Bone marrow (tissue), 2 donors: Measurements from ENCODE around the gene CHRNB2.

Experiments used
- DNase-seq, 2 donors: peaks; one replicate each; lab custom pipeline; 2025; lab: John Stamatoyannopoulos, UW

Gene CHRNB2

DNA sequence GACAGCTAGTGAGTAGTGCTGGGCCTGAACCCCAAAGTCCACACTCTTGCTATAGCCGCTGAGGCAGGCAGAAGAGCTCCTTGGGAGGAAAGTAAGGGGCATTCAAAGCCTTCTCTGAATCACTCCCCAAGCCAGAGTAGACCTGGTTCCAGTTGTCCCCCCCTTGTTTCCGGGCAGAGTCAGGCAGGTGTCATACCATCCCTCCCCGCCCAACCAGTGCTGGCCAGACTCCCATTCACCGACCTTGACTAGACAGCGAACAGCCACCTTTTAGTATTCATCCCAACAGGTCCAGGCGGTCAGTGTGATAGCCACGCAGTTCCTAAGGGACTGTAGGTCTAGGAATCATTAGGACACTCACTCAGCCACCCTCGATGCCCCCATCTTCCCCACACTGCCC, 11.8 kb downstream of the CHRNB2 start:
- no peak for DNase-seq

DNA sequence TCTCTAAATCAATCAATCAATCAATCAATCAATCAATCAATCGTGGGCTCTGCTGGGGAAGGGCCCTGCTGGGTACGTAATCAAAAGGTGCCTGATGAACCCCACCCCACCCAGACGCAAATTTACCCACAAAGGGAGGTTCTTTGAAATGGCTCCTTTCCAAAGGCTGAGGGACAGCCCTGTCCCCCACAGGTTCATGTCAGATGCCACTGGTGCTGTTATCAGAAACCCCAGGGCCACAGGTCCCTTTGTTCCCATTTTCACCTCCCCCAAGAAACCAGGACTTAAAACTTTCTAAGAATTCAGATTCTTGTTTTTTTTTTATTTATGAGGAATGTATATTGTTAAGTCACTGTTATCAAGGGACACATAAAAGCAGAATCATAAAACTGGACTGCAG, 14.2 kb downstream of the CHRNB2 start:
- no peak for DNase-seq

DNA sequence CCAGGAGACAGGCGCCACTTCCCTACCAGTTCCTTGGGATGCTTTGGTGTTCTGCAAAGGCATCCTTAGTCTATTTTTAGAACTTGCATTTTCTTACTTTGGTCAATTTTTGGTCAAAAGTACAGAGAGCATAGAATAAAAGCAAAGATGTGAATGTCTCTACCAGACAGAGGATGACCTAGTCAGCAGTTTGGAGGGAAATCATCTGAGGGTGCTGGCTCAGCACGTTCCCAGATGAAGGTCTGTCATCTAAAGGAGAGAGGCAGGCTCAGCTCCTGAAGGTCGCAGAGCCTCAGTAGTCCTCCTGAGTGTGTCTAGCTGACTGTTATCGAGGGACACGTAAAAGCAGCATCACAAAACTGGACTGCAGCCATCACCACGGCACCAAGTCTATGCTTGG, 15.3 kb downstream of the CHRNB2 start:
- no peak for DNase-seq

DNA sequence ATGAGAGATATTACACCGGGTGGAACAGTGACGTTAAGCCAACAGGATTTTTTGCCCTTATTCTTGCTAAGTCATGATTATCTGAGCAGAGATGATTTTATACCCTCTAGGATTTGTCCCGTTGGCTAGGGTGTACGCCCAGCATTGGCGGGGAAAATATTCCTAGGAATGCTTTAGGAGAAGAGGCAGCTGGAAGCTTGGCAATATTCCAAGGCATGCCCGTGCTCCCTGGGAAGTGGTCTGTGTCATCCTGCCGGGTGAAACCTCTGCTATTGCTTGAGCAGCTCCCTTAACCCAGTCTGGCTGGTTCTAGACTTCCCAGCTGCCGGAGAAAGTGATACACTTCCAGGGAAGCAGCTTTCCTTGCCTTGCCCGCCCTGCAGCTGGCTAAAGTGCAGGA, 16.2 kb downstream of the CHRNB2 start:
- no peak for DNase-seq

DNA sequence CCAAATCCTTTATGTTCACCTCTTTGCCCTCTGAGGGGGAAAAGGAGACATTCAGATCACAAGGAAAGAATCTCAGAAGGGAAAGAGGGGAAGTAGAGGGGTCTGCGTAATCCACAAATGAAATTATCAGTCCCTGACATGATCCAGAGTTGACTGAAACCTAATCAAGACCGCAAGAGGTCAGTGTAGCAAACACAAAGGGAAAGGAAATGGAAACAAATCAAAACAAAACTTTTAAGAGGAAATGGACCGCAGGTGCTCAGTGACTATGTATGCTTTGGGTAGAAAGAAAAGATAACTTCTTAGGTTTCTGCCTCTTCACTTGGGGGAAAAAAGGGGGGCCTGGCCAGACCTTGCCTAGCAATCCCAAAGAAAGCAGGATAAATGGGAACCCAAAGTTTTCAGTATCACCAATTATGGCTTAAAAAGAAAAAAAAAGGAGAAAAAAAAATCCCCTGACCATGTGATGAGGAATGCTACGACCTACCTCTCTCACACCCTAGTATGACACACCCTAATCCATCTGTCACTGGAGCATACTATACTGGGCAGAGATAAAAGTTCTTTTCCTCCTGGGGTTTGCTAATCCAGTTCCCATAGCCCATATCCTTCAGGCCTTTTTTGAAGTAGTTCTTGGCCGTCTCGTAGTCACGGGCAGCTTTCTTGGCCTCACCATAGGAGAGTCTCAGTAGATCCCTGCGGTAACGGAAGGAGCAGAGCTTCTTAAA, 16.9 kb downstream of the CHRNB2 start:
- no peak for DNase-seq

DNA sequence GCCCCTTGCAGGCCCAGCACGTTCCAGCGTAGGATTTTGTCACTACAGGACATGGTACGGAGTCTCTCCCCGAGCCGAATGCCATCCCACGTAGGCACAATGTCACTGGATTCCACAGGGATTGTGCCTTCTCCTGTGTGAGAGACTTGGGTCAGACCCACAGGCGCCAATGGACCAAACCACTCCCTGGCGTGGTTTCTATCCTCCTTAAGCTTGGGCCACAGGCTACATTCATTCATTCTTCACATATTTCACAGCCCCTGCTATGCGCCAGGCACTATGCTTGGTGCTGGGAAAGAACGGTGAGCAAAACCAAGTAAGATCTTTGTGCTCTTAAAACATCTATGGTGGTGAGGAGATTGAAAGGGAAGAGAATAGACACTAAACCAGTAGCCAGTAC, 18.7 kb downstream of the CHRNB2 start:
- DNase-seq, result no peak

DNA sequence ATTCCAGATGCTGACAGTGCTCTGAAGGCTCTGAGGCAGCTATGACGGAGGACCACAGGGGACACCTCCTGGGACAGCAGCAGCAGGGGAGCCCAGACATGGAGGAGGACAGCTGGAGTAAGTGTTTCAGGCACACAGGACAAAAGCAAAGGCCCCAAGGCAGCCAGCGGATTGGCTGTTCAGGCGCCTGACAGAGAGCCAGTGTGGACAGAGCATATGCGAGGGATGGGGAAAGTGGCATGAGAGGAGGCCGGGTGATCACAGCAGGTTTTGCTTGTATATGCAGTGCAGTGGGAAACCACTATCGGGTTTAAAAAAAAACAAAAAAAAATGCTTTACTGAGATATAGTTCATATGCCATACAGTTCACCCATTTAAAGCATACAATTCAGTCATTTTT, 19.1 kb downstream of the CHRNB2 start:
- no peak for DNase-seq

DNA sequence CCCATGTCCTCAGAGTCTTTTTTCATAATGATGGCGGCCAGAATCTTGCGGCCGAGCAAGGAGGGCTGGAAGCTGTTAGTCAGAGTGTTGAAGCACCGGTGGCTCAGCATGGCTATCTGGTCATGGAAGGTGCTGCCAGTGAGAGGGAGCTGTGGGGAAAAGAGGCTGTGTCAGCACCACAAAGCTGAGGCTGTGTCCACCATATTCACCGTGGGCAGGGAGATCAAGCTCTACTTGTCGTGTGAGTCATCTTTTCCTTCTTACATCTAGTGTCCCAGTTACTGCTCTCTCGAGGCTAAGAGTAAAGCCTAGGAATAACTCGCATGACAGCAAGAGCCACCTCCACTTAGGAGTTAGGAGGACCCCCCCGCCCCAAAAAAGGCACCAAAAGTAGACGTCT, 22.2 kb downstream of the CHRNB2 start:
- DNase-seq, result no peak

DNA sequence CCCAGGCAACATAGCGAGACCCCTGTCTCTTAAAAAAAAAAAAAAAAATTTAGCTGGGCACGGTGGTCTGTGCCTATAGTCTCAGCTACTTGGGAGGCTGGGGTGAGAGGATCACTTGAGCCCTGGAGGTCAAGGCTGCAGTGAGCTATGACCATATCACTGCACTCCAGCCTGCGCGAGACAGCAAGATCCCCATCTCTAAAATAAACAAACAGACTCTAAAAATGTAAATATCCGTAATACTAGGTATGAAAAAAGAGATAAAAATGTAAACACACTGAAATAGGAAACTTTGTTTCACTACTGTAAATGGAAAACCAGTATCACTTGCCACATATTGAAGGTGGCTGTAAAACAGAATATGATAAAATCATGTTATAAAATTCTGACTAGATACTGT, 23.2 kb downstream of the CHRNB2 start:
- DNase-seq, result no peak

DNA sequence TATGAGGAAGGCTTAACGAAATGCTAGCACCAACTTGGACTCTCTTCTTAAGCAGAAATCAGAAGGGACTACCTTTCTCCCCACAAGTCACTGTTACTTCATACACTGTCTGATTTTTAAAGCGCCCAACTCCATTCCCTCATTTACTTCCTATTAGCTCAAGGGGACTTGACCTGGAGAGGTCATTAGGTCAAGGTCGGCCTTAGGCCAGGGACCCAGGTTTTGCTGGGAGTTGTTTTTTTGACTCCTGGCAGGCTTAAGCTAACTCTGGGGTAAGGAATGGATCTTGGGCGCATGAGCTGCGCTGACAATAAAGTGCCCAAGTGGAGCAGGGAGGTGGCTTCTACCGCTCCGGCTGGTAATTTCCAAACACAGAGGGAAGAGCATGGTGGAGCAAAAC, 23.6 kb downstream of the CHRNB2 start:
- DNase-seq, result no peak

DNA sequence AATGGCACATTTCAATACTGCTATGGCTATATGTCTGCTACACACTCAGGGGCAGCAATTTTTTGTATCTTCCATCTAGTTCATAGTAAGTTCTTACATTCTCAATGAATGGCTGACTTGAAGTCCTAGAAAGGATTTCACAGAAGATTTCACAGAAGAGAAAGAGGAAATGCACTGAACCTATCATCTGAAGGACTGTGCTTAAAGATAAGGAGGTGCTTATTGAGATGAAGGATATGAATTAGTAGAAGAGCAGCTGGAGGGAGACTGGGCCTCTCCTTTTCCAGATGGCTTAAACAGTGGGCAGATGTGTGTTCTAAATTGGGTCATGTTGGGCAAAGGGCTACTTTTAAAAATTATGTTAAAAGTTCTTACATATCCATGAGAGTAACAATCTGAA, 25.8 kb downstream of the CHRNB2 start:
- DNase-seq, result no peak

DNA sequence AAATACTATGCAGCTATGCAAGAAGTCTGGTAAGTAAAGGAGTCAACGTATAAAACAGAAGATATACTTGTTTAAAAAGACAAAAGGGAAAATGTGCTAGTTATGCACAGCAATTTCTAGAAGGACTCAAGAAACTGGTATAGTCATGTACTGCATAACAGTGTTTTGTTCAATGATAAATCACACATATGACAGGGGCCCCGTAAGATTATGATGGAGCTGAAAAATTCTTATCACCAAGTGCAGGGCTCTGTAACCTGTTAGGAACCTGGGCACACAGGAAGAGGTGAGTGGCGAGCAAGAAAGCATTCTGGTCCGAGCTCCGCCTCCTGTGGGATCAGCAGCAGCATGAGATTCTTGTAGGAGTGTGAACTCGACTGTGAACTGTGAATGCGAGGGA, 27.2 kb downstream of the CHRNB2 start:
- no peak for DNase-seq

DNA sequence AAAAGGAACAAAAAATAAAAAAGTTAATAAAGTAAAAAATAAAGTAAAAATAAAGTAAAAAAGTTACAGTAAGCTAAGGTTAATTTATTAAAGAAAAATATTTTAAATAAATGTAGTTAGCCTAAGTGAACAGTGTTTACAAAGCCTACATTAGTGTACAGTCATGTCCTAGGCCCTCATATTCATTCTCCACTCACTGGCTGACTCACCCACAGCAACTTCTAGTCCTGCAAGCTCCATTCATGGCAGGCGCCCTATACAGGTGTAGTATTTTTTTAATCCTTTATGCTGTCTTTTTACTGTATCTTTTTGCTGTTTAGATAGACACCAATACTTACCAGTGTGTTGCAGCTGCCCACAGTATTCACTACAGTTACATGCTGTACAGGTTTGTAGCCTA, 28.0 kb downstream of the CHRNB2 start:
- no peak for DNase-seq

DNA sequence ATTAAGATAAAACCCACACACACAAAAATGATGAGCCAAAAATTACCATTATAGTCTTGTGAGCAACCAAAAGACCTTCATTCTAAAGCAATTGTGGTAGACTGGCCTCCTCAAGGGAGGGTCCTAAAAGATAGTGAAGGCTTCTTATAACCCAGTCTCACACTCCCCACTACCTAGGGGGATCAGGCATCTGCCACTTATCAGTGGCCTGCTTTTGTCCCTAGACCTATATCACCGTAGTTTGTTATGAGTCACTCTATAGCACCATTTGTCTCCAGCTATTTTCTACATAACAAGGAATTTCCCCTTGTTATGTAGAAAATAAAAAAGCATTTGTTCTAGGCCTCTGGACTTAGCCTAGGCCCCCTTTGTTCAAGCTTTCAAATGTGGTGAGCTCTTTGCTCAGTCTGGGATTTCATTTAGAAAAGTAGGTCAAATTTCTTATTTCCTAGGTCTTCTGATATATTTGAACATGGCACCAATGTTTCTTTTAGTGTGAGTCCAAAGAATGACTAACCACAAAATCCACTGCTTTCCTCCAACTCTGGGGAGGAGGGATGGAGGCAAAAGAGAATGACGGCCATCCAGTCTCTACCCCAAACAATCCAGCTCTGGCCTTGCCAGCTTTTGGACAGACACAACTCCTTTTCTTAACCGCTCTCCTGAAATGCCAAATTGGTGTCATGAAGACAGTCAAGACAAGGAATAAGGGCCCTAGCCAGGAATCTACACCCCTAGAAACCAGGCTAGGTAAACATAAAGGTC, 31.5 kb downstream of the CHRNB2 start:
- no peak for DNase-seq

DNA sequence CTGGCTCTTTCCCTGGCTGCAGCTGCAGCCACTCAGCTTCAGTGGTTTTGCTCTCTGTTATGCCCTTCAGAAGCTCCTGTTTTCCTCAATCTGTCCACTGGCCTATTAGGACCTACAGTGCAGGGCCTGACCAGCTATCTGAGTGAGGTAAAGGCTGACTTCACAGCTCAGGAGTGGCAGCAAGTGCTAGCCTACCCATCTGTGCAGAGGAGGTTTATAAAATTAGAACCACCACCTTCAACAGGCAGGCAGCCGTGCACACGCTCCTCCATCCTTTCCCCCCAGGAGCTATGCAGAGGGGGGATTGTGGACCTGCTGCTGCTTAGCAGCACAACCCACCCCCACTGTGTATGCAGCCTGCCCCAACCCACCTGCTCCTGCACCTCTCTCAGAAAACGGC, 32.1 kb downstream of the CHRNB2 start:
- no peak for DNase-seq

DNA sequence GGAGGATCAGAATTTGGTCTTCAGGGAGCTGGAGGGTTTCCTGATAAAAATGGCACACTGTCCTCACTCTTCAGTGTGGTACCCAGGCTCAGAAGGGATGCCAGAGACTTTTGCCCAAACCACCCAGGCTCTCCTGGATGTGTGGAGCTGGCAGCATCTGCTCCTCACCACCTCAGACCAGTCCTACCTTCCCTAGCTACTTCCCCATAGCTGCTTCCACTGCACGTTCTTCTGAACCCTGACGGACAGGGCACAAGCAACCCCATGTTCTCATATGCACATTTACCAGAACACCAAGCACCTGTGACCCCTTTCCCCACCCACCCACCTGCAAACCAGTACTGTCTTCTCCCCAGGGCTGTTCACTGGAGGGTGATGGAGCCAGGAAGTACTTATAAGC, 35.7 kb downstream of the CHRNB2 start:
- DNase-seq, result no peak

DNA sequence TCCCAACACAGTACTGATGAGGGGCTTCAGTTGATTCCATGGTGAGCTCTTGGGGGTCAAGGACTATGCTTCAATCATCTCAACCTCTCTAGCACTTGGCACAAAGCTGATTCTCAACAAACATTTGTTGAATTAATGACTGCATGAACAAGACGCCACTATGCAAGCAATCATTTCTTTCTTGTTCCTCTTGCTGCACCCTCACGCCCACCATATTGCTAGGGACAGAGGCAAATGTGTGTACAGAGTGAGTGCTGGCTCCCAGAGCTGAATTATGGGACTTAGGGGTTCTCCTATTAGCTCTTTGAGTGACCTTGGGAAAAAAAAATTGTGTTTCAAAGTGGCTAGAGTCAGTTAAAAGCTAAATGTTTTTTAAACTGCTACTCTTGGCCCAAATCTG, 38.0 kb downstream of the CHRNB2 start:
- no peak for DNase-seq

DNA sequence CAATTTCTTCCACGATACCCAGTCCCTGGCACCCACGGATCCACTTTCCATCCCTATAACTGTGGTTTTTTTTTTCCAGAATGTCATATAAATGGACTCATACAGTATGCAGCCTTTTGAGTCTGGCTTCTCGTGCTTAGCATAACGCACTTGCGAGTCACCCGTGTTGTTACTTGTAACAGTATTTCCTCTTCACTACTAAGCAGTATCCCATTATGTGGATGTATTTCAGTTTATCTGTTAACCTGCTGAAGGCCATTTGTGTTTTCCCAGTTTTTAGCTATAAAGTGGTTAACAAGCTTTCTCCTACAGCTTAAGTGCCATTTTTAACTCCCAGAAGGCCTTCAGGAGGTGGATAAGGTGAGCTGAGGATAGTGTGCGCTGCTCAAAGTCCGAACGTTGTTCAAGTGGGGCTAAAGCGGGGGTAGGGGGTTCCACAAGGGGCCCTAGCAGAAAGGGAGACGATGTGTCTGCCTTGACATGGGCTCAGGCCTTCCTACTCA, 39.6 kb downstream of the CHRNB2 start:
- DNase-seq, result no peak

DNA sequence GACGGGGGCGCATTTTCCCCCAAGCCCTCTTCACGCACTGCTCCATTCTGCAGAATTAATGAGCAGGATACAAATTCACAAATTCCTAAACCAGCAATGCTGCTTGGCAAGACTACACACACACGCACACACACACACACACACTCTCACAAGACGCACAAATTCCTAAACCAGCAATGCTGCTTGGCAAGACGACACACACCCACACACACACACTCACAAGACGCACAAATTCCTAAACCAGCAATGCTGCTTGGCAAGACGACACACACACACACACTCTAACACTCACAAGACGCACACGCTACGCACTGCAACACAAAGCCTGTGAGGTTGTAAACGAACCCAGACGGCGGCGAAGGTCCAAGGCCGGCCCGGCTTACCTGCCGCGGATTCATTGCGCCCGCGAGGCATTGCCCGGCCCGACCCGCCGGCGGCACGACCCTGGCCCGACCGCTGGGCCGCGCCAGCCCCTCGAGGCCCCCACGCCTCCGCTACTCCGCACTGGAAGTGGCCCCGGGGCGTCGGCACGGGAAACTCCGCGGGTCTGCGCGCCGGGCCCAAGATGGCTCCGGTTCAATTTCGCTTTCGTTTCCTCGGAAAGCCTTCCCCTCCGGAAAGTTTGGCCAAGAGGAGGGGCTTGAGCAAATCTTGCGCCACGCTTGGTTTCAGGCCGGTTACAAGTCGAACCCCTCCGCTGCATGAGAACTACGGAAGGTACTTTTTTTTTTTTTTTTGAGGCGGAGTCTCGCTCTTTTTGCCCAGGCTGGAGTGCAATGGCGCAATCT, 40.2 kb downstream of the CHRNB2 start, which contains the start of gene ADAR:
Gene ADAR, minus strand, starts transcription at position 578 of the 788 bp plus-strand sequence. Its CDS starts 180 bp downstream, at position 398.
- DNase-seq, result peak; percentile 81 to 89

DNA sequence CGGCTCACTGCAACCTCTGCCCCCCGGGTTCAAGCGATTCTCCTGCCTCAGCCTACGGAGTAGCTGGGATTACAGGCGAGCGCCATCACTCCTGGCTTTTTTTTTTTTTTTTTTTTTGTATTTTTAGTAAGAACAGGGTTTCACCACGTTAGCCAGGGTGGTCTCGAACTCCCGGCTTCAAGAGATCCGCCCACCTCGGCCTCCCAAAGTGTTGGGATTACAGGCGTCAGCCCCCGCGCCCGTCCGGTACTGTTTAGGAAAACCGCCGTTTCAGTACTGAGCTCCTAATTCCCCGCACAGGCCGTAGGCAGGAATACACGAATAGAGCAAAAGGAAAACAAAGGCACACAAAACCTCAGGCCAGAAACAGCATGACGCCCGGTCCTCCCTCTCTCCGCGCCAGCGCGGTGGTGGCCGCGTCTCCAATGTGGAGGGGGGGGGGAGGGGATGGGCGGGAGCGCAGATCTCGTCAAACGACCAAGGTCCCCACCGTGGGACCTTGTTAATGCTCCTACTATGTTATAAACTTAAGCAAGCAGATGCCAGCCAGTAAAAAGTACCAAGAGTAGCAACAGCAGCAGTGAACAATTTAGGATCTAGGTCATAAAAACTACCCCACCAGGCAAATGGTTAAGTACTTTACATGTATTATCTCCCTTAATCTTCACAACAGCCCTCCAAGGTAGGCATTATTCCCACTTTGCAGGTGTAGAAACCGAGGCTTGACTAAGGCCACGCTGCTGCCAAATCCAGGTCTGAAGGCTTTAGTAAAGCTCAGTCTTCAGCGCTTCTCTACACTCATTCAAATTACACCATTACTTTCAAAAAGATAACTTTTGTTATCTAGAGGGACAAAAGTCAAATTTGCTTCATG, 41.1 kb downstream of the CHRNB2 start:
- DNase-seq, result peak; percentile 9 to 26
